NCI-H446 (cell line): ENCODE measurements around the gene SPI1.

Experiments
- DNase-seq, 2 experiments: peaks; one replicate each; lab custom pipeline; 2025; lab: John Stamatoyannopoulos, UW

Gene SPI1

DNA sequence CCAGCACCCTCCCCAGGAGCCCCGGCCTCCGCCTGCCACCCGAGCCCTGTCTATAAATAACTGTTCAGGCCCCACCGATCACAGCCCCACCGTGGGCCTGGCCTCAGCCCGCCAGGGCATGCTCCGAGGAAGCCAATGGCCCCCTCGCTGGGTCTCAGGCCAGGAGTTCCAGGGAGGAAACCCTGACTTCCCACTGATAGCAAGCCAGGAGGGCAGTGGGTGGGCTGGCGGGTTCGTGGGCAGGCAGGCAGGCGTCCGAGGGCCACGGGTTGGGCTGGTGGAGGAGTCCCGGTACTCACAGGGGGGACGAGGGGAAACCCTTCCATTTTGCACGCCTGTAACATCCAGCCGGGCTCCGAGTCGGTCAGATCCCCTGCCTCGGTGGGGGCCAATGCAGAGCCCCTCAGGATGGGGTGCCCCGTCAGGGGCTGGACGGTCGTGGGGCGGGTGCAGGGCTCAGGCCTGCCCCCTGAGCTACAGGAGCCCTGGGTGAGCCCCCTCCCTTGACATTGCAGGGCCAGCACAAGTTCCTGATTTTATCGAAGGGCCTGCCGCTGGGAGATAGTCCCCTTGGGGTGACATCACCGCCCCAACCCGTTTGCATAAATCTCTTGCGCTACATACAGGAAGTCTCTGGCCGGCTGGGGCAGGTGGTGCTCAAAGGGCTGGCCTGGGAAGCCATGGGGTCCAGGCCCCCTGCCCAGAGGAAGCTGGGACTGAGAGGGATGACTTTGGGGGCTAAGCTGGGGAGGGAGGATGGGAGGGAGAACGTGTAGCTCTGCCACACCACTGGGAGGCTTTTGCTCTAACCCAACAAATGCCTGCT is at the start of gene SPI1:
Gene SPI1 (minus strand): TSS at position 538 of the 826 bp plus-strand sequence. CDS start 194 bp downstream, at position 344.
- DNase-seq = no peak

DNA sequence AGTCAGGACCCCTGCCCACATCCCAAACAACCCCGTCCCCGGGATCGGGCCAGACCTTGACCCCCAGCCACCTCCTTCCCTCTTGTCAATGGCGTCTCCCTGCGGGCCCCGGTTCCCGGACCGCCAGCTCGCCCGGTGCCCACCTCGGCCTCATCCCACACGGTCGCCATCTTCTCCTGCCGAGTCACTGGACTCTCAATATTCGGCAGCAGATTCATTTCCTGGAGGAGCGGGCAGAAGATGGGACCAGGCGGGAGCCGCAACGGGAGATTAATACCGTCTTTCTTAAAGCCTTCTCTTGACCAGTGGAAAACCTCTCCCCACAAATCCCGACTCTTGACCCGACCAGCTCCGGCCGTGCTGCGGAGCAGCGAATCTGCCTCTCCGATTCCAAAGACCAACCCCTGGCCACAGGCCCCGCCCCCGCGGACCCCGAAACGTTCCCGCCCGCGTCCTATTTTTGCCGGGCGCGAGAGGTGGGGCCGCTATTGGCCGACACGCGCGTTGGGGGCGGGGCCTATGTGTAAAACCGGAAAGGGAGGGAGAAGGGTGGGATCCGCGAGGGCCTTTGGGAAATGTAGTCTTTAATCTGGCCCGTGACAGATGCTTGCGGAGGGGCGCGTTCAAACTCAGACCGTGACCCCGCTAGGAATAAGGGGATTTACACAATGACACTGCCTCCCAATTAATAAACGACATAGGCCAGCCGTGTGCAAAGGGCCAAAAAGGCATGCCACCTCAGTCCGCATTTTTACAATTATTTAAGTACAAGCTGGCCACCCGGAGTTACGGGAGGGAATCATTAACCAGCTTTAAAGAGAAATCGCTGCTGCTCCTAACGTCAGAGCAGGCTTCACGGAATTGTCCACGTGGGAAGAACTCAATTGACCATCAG is 48.0 kb upstream of the SPI1 start, which contains the start of gene PSMC3:
Gene PSMC3 (minus strand): TSS at position 378 of the 895 bp plus-strand sequence. CDS start 160 bp downstream, at position 218.
- peak; percentile 97 to 99 for DNase-seq

GRCh38 chr11:47425611-47426010 is 47.3 kb upstream of the SPI1 start:
- DNase-seq = no peak

DNA sequence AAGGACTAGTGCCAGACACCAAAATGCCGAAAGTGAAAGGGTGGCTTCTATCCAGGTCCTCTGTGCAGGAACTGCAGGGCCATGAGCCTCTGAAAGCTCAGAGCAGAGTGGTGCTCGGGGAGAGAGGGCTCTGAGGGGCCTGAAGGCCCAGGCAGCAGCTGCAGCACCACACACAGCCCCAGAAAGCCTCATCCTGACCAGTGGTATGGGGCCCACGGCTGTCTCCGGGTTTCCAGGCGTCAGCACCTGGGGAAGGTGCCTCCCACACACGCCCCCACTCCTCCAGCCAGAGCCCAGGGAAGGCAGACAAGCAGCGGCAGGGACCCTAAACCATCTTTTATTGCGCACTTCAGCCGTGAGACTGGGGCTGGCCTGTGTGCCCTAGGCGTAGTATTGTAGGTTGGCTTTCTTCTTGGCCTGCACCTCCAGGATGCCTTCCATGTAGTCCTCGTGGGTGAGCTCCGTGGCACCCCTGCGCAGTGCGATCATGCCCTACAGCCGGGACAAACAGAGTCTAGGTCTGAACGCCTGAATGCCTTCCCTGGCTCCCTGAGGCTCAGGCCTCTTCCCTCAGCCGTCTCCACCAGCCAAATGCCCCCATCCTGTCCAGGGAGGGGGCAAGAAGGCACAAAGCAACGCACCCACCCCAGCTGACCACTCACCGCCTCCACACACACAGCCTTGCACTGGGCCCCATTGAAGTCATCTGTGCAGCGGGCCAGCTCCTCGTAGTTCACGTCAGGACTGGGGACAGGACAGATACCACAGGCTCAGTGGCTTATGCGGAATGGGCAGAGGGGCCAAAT is 40.3 kb upstream of the SPI1 start:
- DNase-seq = no peak

- DNase-seq = no peak
These were observed 39.4 kb upstream of the SPI1 start for GRCh38 chr11:47417712-47418111.

- DNase-seq = peak in 1 of 2 experiments; percentile 54
These were observed 37.7 kb upstream of the SPI1 start for GRCh38 chr11:47415949-47416472.

DNA sequence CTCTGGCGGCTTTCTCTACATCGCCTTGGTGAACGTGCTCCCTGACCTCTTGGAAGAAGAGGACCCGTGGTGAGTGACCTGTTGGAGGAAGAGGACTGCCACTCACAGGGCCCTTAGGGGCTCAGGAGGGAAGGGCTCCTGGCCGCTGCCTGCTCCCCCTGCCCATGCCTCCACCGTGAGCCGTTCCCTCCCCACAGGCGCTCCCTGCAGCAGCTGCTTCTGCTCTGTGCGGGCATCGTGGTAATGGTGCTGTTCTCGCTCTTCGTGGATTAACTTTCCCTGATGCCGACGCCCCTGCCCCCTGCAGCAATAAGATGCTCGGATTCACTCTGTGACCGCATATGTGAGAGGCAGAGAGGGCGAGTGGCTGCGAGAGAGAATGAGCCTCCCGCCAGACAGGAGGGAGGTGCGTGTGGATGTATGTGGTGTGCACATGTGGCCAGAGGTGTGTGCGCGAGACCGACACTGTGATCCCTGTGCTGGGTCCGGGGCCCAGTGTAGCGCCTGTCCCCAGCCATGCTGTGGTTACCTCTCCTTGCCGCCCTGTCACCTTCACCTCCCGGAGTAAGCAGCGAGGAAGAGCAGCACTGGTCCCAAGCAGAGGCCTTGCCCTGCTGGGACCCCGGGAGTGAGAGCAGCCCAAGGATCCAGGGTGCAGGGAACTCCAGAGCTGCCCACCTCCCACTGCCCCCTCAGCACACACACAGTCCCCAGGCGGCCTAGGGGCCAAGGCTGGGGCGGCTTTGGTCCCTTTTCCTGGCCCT is 36.9 kb upstream of the SPI1 start:
- DNase-seq = no peak

GRCh38 chr11:47414685-47415070 is 36.3 kb upstream of the SPI1 start:
- no peak for DNase-seq

DNA sequence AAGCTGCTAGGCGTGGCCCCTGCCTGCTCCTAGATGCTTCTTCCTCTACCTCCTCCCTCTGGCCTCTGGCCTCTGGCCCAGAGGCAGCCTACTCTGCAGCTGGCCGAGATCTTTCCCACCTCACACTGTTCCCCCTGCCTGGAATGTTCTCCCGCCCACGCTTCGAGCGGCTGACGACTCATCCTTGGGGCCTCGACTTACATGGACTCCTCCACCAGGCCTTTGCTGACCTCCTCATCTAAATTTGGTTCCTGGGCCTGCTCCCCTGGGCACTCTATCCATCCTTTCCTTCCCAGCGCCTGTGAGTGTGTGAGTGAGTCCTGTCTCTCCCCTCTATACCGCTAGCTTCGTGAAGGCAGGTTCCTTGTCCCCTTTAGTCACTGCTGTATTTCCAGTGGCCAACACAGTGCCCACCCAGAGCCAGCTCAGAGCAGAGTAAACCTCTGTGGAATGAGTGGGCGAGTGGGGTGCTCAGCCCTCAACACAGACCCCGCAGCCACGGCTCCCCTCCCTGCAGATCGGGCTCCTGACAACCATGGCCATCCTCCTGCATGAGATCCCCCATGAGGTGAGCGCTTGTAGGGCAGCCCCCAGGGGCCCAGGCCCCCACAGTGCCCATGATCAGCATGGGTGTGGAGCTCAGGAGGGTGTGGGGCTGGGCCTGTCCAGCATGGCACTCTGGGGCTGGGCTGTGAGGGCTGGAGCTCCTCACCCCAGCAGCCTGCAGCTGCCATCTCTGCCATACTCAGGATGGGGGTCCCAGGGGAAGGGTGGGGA is 35.7 kb upstream of the SPI1 start:
- no peak for DNase-seq

- DNase-seq = no peak
These were observed 35.0 kb upstream of the SPI1 start for GRCh38 chr11:47413351-47413750.

DNA sequence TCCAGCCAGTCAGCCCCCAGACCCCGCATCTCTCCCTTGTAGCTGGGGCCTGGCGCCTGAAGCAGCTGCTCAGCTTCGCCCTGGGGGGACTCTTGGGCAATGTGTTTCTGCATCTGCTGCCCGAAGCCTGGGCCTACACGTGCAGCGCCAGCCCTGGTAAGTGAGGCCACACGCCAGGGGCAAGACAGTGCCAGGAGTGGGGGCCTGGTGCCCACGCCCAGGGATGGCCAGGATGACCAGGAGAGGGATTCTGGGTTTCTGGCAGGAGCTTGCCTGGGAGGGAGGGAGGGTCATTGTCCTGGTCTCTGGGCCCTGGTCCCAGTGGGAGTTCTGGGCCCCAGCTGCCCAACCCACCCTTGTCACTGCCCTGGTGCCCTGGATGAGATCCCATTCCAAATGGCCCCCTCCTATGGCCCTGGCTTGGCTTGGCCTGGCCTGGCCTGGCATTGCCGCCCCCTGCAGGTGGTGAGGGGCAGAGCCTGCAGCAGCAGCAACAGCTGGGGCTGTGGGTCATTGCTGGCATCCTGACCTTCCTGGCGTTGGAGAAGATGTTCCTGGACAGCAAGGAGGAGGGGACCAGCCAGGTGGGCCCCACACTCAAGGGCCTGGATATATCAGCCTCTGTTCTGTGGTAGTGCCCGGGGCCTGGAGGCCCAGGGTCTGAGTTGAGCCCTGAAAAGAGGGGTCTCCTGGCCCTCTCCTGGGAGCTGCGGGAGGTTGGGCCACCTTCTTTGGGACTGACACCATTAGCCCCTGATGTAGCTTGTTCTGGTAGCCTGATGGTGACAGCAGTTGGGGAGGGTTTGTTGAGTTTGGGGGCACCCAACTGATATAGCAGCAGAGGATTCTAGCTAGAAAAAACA is 33.8 kb upstream of the SPI1 start:
- DNase-seq = peak in 1 of 2 experiments; percentile 47

DNA sequence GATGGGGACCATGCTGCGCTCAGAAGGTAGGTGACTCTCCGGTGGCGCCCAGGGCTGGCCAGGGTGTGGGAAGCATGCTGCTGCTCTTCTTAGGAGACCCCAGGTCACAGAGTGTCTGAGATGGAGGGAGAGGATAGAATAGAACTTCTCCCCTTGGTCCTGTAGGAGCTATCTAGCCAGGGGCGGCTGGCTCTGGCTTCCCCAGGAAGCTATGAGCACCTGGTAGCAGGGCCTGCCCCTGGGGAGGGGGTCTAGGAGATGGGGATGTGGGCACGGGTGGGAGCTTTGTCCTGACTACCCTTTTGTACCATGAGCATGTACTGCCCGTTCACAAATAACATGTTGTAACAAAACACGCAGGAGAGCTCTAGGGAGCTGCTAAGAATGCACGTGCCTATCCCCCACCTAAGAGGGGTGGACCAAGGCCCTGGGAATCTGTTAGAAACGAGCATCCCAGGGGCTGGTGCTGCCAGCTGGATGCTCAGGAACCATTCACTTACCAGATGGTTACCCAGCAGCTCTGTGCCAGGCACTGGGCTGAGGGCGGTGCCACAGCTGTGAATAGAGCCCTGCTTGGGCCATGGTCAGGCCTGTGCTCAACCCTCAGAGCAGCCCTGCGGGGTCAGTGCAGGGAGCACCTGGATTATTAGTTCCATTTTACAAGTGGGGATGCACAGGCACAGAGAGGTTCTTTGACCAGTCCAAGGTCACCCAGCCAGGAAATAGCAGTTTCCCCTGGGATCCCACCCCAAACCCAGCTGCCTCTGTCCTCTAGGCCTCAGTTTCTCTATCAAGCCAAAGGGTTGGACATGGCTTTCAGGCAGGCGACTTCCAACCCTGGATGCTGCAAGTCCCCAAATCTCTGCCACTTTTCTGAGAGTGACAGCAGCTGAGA is 32.3 kb upstream of the SPI1 start:
- peak in 1 of 2 experiments; percentile 34 for DNase-seq

DNA sequence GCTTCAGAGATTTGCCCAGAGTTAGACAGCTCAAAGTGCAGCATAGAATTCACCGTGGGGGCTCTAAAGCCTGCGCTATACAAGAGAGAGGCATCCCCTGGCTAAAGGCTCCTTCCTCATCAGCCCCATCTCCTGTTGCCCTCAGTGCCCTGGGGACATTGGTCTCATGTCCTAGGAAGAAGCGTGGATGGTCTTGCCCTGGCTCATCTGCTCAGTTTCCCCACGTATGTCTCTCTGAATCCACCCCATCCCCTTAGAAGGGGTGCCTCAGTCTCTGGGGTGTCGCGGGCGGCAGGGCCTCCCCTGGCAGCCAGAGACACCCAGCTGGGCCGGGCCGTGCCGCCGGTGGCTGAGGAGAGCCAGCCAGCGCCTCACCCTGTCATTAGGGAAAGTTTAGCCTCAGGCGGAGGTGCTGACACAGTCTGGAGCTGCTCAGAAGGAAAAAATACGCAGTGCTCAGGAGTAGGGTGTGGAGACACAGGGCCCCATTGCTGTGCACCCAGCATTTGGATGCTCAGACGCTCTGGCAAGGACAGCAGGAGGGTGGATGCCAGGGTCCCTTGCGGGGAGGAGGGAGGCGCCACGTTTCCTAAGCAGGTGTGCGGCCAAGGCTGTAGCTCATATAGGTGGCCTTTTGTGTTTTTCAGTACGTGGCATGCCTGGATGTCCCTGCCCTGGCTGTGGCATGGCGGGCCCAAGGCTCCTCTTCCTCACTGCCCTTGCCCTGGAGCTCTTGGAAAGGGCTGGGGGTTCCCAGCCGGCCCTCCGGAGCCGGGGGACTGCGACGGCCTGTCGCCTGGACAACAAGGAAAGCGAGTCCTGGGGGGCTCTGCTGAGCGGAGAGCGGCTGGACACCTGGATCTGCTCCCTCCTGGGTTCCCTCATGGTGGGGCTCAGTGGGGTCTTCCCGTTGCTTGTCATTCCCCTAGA is 31.4 kb upstream of the SPI1 start:
- no peak for DNase-seq

DNA sequence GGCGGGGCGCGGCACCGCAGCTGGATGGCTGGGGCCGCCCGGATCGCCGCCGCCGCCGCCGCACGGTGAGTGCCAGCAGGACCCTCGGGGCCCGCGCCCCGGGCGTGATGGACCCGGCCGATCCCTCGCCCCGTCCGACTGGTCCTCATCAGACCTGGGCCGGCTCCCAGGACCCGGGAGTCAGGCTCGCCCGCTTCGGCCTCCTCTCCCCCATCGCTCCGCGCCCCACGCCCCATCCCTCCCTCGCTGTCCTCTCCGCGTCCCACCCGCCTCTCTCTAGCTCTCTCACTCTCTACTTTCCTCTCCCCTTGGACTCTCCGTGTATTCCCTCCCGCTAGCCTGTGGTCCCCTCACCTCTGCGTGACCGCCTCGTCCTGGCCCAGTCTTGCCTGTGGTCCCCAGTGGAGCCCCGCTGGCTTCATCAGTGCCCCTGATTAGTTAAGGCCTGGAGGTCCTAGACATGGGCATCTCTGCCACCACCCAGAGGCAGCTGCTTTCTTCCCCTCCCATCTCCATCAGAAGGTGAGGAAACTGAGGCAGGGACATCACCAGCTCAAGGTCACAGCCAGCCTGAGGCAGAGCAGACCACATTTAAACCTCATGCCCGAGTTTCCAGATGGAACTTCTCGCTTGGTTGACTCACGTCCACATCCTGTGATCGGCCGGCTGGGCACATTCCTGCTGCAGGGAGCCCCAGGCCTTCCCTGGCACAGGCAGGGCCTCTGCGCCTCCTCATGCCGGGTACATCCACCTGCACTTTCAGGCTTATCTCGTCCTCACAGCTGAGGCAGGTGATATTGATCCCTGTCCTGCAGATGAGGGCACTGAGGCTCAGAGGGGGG is 30.5 kb upstream of the SPI1 start:
- peak in 1 of 2 experiments; percentile 44 for DNase-seq

DNA sequence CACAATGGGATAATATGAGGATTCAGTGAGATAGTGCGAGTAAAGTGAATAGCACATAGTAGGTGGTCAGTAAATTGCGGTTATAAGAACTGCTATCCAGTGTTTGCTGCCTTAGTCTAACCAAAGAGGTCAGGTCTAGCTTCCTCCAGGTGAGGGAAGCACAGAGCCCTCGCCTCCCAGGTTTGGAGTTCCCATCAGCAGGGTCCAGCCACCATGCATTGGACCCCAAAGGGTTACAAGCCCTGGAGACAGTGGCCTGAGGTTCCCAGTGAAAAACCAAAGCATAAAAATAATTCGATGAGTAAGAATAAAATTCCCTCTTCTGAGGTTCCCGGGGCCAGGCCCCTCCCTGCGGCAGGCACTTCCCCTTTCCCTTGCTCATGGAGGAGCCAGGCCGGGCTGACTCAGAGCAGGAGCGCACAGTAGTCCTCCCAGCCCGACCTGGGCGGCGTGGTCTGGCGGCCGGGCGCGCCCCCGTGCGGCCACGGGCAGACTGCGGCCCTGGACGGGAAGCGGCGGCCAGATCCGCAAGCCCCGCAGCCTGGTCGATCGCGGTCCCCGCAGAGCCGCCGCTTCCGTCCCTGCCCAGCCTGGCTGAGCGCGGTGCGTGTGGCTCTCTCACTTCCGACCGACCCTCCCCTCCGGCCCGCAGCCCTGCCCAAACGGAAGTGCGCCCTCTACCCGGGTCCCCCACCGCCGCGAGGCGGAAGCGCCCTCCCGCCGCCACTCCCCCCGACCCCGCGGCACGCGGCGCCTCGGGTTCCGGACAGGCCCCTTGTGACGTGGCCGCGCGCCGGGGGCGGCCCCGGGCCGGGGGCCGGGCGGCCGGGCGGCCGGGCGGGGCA is 29.6 kb upstream of the SPI1 start, which contains the start of gene SLC39A13:
Gene SLC39A13 (plus strand): TSS at position 845 of the 845 bp plus-strand sequence. CDS start 1,505 bp downstream, outside the sequence.
- DNase-seq = peak; percentile 77 to 95
